Medulla oblongata (tissue), 1 donor: ENCODE results near the gene MBNL2.

ENCODE experiments used
- DNase-seq: peaks from one replicate; pipeline ENCODE4 v3.0.0-alpha.2; 2015; ENCODE audit errors: extremely low spot score

Gene MBNL2

GRCh38 chr13:97300871-97301270 is 78.7 kb downstream of the MBNL2 start:
- DNase-seq: no peak

GRCh38 chr13:97301382-97302095 is 79.4 kb downstream of the MBNL2 start:
- no peak for DNase-seq

- DNase-seq: peak; percentile 54
Observed at GRCh38 chr13:97302611-97303010, 80.5 kb downstream of the MBNL2 start.

- DNase-seq: no peak
Observed at GRCh38 chr13:97306106-97306505, 84.0 kb downstream of the MBNL2 start.

GRCh38 chr13:97306645-97307044 is 84.5 kb downstream of the MBNL2 start:
- no peak for DNase-seq

- no peak for DNase-seq
Observed at GRCh38 chr13:97307118-97307881, 85.2 kb downstream of the MBNL2 start.

- DNase-seq: peak; percentile 74
Observed at GRCh38 chr13:97307882-97308624, 85.9 kb downstream of the MBNL2 start.

- DNase-seq: no peak
Observed at GRCh38 chr13:97308735-97309429, 86.7 kb downstream of the MBNL2 start.

- DNase-seq: no peak
Observed at GRCh38 chr13:97310809-97311436, 88.8 kb downstream of the MBNL2 start.

- no peak for DNase-seq
Observed at GRCh38 chr13:97311956-97312355, 89.8 kb downstream of the MBNL2 start.

- DNase-seq: no peak
Observed at GRCh38 chr13:97313551-97314260, 91.6 kb downstream of the MBNL2 start.

- no peak for DNase-seq
Observed at GRCh38 chr13:97316390-97316789, 94.3 kb downstream of the MBNL2 start.

GRCh38 chr13:97317933-97318332 is 95.8 kb downstream of the MBNL2 start:
- no peak for DNase-seq

- no peak for DNase-seq
Observed at GRCh38 chr13:97318532-97318931, 96.4 kb downstream of the MBNL2 start.

GRCh38 chr13:97319113-97319720 is 97.1 kb downstream of the MBNL2 start:
- peak; percentile 65 for DNase-seq

- no peak for DNase-seq
Observed at GRCh38 chr13:97321101-97321500, 99.0 kb downstream of the MBNL2 start.

GRCh38 chr13:97321616-97322321 is 99.6 kb downstream of the MBNL2 start:
- DNase-seq: no peak

- no peak for DNase-seq
Observed at GRCh38 chr13:97322740-97323342, 100.7 kb downstream of the MBNL2 start.

- no peak for DNase-seq
Observed at GRCh38 chr13:97324115-97324514, 102.0 kb downstream of the MBNL2 start.
